ENCODE data around the gene MTF1.

The MTF1 gene

DNA sequence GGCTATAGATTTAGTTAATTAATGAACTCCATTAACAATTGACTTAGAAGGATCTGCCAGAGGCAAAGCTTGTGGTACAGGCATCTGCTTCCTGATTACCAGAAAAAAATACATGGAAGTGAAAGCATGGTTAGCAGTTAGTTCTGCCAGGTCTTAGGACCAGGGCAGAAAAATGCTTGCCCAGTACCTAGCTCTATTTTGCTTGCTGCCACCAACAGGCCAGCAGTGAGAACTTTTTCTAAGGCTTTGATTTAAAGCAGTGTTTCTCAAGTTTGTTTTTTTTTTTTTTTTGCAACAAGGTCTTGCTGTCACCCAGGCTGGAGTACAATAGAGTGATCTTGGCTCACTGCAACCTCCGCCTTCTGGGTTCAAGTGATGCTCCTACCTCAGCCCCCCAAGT, 16.4 kb upstream of the MTF1 start:
- H3K4me3 ChIP-seq (ENCODE audit: low read depth, low read length), result no peak overlapping the region
- DNase-seq (ENCODE audit: low read depth), result no peak

GRCh38 chr1:37872692-37873091, 13.3 kb upstream of the MTF1 start:
- DNase-seq (ENCODE audit: low read depth), result no peak
- H3K4me3 ChIP-seq (ENCODE audit: low read depth, low read length), result no peak overlapping the region

GRCh38 chr1:37868466-37868865, 9.1 kb upstream of the MTF1 start:
- no peak for DNase-seq (ENCODE audit: low read depth)
- H3K4me3 ChIP-seq (ENCODE audit: low read depth, low read length), result no peak overlapping the region

DNA sequence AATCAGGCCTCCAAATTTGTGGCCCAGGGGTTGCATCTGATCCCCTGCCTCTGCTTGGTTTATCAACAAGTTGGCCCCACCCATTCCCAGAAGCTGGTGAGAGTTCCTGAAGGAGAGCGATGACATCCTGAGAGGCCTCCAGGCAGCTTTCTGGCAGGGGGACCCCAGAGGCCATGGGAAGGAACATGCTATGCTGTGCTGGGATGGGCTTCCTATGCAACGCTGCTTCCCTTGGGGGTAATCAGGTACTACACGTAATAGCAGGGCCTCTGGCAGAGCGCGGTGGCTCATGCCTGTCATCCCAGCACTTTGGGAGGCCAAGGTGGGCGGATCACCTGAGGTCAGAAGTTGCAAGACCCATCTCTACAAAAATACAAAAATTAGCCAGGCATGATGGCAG, 8.4 kb upstream of the MTF1 start:
- no peak overlapping the region for H3K4me3 ChIP-seq (ENCODE audit: low read depth, low read length)
- DNase-seq (ENCODE audit: low read depth), result no peak

GRCh38 chr1:37866491-37866890, 7.1 kb upstream of the MTF1 start:
- no peak overlapping the region for H3K4me3 ChIP-seq (ENCODE audit: low read depth, low read length)
- no peak for DNase-seq (ENCODE audit: low read depth)

DNA sequence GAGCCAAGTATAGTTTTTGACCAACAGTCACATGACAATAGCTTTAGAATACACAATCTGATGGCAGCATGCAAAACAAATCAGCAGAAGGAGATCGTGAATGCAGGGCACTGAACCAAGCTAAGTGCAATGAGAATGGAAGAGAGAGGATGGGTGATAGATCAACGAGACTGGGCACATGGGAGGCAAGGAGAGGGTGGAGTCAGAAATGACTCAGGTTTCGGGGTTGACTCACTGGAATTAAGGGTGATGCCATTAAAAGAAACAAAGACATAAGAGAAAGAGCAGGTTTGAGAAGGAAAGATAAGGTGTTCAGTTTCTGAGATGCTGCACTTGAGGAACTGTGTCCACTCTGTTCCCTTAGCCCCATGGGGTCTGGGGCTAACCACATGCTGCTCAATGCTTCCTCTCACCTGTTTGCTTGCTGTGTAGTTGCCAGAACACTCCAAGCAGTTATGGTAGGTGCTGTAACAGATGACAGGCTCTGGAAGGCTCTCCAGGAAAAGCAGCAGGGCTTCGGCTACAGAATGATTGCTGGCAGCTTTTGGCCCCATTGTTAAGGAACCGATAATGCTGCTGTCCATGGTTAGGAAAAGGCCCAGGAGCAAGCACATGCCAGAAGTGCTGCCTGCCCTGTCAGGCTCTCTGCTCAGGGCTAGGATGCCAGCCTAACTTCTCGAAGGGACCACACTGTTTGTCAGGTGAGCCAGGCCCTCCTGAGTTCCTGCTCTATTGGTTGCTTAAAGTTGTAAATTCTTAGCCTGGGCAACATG, 6.1 kb upstream of the MTF1 start:
- DNase-seq (ENCODE audit: low read depth), result no peak
- no peak overlapping the region for H3K4me3 ChIP-seq (ENCODE audit: low read depth, low read length)

DNA sequence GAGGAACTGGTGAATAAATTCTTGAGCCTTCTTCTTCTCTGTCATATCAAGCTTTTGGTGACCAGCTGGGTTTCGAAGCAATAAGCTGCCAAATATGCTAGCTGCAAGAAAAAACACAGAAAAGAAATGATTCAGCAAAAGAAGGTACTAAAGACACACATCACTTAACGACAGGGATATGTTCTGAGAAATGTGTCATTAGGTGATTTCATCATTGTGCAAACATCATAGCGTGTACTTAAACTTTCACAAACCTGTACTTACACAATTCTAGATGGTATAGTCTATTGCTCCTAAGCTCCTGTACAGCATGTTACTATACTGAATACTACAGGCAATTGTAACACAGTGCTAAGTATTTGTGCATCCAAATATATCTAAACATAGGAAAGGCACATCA, 2.9 kb upstream of the MTF1 start:
- peak; percentile 50 for DNase-seq (ENCODE audit: low read depth)

DNA sequence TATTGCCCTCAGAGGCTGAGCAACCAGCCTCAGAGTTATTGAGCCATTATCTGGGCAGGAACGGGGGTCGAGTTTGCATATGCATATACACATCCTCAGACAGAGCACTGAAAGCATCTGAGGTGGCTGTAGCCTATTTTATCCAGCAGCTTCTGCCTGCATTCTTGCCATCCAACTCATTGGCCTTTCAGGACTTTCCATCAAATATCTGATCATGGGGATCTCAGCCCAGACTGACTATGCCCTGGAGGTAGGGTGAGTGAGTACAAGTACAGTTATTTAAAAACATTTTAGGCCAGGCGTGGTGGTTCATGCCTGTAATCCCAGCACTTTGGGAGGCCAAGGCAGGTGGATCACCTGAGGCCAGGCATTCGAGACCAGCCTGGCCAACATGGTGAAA, 1.8 kb upstream of the MTF1 start:
- H3K4me3 ChIP-seq (ENCODE audit: low read depth, low read length), result no peak overlapping the region
- DNase-seq (ENCODE audit: low read depth), result no peak

More for the DNA sequence above, 2.9 kb upstream of the MTF1 start:
- no peak overlapping the region for H3K4me3 ChIP-seq (ENCODE audit: low read depth, low read length)

- H3K4me3 ChIP-seq (ENCODE audit: low read depth, low read length), result peak overlapping the region; percentile 100
- no peak for DNase-seq (ENCODE audit: low read depth)
These were observed 914 bp upstream of the MTF1 start for GRCh38 chr1:37860346-37860666.

- H3K4me3 ChIP-seq (ENCODE audit: low read depth, low read length), result peak overlapping the region; percentile 100
- DNase-seq (ENCODE audit: low read depth), result no peak
These were observed 373 bp downstream of the MTF1 start for GRCh38 chr1:37858931-37859506.

GRCh38 chr1:37854406-37854805, 5.0 kb downstream of the MTF1 start:
- DNase-seq (ENCODE audit: low read depth), result no peak
- H3K4me3 ChIP-seq (ENCODE audit: low read depth, low read length), result no peak overlapping the region

GRCh38 chr1:37853157-37853556, 6.2 kb downstream of the MTF1 start:
- DNase-seq (ENCODE audit: low read depth), result no peak
- no peak overlapping the region for H3K4me3 ChIP-seq (ENCODE audit: low read depth, low read length)

GRCh38 chr1:37851782-37852210, 7.6 kb downstream of the MTF1 start:
- H3K4me3 ChIP-seq (ENCODE audit: low read depth, low read length), result no peak overlapping the region
- no peak for DNase-seq (ENCODE audit: low read depth)

GRCh38 chr1:37851262-37851661, 8.1 kb downstream of the MTF1 start:
- no peak overlapping the region for H3K4me3 ChIP-seq (ENCODE audit: low read depth, low read length)
- DNase-seq (ENCODE audit: low read depth), result no peak

DNA sequence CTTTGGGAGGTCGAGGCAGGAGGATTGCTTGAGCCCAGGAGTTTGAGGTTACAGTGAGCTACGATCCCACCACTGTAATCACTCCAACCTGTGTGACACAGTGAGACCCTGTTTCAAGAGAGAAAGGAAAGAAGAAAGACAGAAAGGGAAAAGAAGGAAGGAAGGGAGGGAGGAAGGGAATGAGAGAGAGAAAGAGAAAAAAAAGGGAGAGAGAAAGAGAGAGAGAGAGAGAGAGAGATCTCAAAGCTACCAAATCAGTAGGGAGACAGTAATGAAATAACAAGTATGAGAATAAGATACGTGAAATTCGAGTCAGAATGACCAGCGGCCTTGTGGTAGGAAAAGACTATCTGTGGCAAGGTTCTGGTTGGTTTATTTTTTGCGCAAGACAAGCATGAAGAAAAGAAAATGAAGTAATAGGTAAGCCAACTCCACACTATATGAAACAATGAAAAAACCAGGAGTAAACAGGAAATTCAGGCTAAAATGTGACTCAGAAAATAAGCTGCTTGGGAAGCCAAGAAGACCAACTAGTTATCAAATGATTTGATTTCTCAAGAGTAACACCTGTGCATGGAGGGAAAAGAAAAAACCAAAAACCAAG, 8.9 kb downstream of the MTF1 start:
- DNase-seq (ENCODE audit: low read depth), result no peak
- no peak overlapping the region for H3K4me3 ChIP-seq (ENCODE audit: low read depth, low read length)

DNA sequence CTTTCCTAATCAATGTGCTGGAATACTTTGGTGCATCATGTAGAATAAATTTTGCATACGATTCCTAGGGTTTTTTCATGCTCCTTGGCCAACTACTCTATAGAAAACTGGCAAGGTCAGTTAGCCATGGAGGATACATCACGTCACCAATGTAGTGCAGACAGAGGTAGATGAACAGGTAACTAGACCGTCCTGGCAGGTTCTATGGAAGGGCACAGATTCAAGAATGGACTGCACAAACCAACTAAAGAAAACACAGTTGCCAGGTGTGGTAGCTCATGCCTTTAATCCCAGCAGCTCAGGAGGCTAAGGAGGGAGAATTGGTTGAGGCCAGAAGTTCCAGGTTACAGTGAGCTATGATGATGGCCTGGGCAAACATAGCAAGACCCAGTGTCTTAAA, 9.9 kb downstream of the MTF1 start:
- no peak for DNase-seq (ENCODE audit: low read depth)
- no peak overlapping the region for H3K4me3 ChIP-seq (ENCODE audit: low read depth, low read length)

DNA sequence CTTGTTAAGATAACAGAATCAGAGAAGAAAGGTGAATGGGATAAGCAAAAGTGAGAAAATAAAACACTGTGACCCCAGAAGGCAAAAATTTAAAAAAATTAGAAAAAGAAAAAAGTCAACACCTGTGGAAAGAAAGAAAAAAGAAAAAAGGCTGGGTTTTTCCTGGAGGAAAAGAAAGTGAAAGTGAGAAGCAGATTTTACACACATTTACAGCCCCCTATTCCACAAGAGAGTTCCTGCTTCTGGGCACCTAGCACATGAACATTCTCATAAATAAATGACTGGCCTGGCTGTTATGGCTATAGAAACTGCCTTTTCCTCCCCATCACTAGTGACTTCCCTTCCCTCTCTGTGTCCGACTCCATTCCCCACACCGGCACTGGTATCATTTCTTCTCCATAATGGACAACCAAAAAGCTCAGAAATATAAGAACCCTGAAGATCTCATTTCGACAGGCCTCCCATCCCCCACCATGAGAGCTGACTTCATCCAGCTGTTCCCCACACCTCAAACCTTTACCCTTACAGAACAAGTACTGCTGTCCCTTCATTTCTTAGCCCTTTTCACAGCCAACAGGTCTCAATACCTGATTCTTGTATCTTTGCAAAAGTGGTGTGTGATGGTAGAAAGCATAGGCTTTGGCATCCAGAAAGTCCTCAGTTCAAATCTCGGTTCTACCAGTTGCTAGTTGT, 12.6 kb downstream of the MTF1 start:
- no peak for DNase-seq (ENCODE audit: low read depth)
- no peak overlapping the region for H3K4me3 ChIP-seq (ENCODE audit: low read depth, low read length)

GRCh38 chr1:37845786-37846185, 13.6 kb downstream of the MTF1 start:
- no peak for DNase-seq (ENCODE audit: low read depth)
- no peak overlapping the region for H3K4me3 ChIP-seq (ENCODE audit: low read depth, low read length)

DNA sequence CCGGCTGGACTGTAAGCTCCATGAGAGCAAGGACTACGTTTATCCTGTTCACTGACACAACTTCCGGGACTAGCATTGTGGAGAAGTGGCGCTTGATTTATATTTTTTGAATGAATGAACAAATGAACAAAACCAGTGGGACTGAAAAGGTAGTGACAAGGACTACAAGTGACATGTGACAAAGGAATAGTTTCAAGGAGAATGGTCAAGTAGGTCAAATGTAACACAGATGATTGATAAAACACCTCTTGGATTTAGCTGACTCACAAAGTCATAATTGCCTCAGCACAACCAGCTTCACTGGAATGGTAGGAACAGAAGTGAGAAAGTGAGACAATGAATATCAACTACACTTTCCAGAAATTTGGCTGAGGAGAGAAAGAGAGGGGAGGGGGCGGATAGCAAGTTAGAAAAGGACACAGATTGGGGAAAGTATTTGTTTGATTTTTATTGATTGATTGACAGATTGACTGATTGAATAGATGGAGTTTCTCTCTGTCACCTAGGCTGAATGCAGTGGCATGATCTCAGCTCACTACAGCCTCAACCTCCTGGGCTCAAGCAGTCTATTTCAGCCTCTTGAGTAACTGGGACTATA, 14.2 kb downstream of the MTF1 start:
- H3K4me3 ChIP-seq (ENCODE audit: low read depth, low read length), result no peak overlapping the region
- DNase-seq (ENCODE audit: low read depth), result no peak

- H3K4me3 ChIP-seq (ENCODE audit: low read depth, low read length), result no peak overlapping the region
These were observed 14.9 kb downstream of the MTF1 start for GRCh38 chr1:37844536-37844935.

More at GRCh38 chr1:37844536-37844935, 14.9 kb downstream of the MTF1 start:
- DNase-seq (ENCODE audit: low read depth), result no peak

All from skeletal muscle cell (primary cell).